Measurements from ENCODE around the gene LRG1. TPM values are rescaled to one million over a fixed set of nuclear protein-coding genes. Genes with fewer than 3 reads are reported as not detected.

Gene LRG1
- total and polyA plus RNA-seq, 2 of the 13 experiments (the other 11 are each of a cell fraction or from before 2014, with no cell fraction given) = 12.0 to 39.3 TPM

- H4K20me1 ChIP-seq (ENCODE audit: insufficient read depth, low read length) = no peaks in the 10 kb centered on the region
- peaks cover 3% of the 10 kb centered on the region; the same call in 1 of the 2 replicates for H3K4me1 ChIP-seq (ENCODE audit: insufficient read depth, low read length)
- no peak overlapping the region for H3K4me2 ChIP-seq (ENCODE audit: low read depth, low read length)
- no peaks in the 10 kb centered on the region for H3K79me2 ChIP-seq (ENCODE audit: insufficient read depth, low read length)
- no peak overlapping the region for H3K27ac ChIP-seq (ENCODE audit: extremely low read length, insufficient read depth, low read length)
- H2AFZ ChIP-seq (ENCODE audit: low read length) = no peak overlapping the region
- ATAC-seq (no peak), FAIRE-seq (no peak), DNase-seq (ENCODE audit: low spot score) (no peak)
- intact Hi-C loops (cut with micrococcal nuclease; ENCODE audit: unreplicated experiment) = no loop called here
- no peak for TF ChIP-seq MBNL3 (CRISPR knock-in tag; conservative IDR thresholded peaks at IDR 0.05)
- no peak for TF ChIP-seq NFIC (IDR thresholded peaks at IDR 0.05; ENCODE audit: low read length)
- 93% methylated on average over 15 of the region's 17 CpGs for WGBS (ENCODE audit: low lambda C conversion rate)
- in situ Hi-C loops (cut with HindIII; ENCODE audit: extremely low pct_ligation_motif_present, low pct_unique_long_range_greater_than_20kb) = no loop called here
- H3K36me3 ChIP-seq (replicated peaks in 1 of 2; ENCODE audit: control insufficient read depth in 1 of 2, insufficient read depth in 2 of 2, low read length in 2 of 2) = no peaks in the 10 kb centered on the region
- H3K4me3 ChIP-seq (replicated peaks in 1 of 3; ENCODE audit: insufficient read depth in 1 of 3, low read depth in 2 of 3, low read length in 3 of 3) = no peak overlapping the region
- H3K27me3 ChIP-seq (ENCODE audit: control insufficient read depth in 1 of 2, insufficient read depth in 2 of 2, low read length in 2 of 2) = no peaks in the 10 kb centered on the region
- POLR2A ChIA-PET = no interaction called here
- no peak overlapping the region for H3K9ac ChIP-seq (ENCODE audit: insufficient read depth, low read depth, low read length)
- no TSS peak for BruUV-seq (replicated peaks)
- H3K9me3 ChIP-seq (ENCODE audit: low read length) = no peaks in the 10 kb centered on the region
- CTCF ChIA-PET (ENCODE audit: low intra/inter-chr PET ratio, low total read pairs) = no interaction called here
Measured at GRCh38 chr19:4512070-4512469, 27.8 kb downstream of the LRG1 start.

- no TSS peak for BruUV-seq (replicated peaks)
Measured at GRCh38 chr19:4511300-4512054, 28.4 kb downstream of the LRG1 start.

More at GRCh38 chr19:4511300-4512054, 28.4 kb downstream of the LRG1 start:
- Histone ChIP-seq H4K20me1 (ENCODE audit: insufficient read depth, low read length) (no peaks in the 10 kb centered on the region), H3K36me3 (replicated peaks in 1 of 2; ENCODE audit: control insufficient read depth in 1 of 2, insufficient read depth in 2 of 2, low read length in 2 of 2) (no peaks in the 10 kb centered on the region), H3K27me3 (ENCODE audit: control insufficient read depth in 1 of 2, insufficient read depth in 2 of 2, low read length in 2 of 2) (no peaks in the 10 kb centered on the region), H3K9me3 (ENCODE audit: low read length) (no peaks in the 10 kb centered on the region), H2AFZ (ENCODE audit: low read length) (no peak overlapping the region), H3K9ac (ENCODE audit: insufficient read depth, low read depth, low read length) (no peak overlapping the region), H3K4me2 (ENCODE audit: low read depth, low read length) (no peak overlapping the region), H3K79me2 (ENCODE audit: insufficient read depth, low read length) (no peaks in the 10 kb centered on the region), H3K4me3 (replicated peaks in 1 of 3; ENCODE audit: insufficient read depth in 1 of 3, low read depth in 2 of 3, low read length in 3 of 3) (no peak overlapping the region), H3K27ac (ENCODE audit: extremely low read length, insufficient read depth, low read length) (no peak overlapping the region), H3K4me1 (ENCODE audit: insufficient read depth, low read length) (no peaks in the 10 kb centered on the region)
- POLR2A ChIA-PET = no interaction called here
- no peak for DNase-seq (ENCODE audit: low spot score)
- intact Hi-C loops (cut with micrococcal nuclease; ENCODE audit: unreplicated experiment) (no loop called here), in situ Hi-C loops (cut with HindIII; ENCODE audit: extremely low pct_ligation_motif_present, low pct_unique_long_range_greater_than_20kb) (no loop called here)
- FAIRE-seq = no peak
- CTCF ChIA-PET (ENCODE audit: low intra/inter-chr PET ratio, low total read pairs) = no interaction called here
- 83% methylated on average over 23 of the region's 27 CpGs for WGBS (ENCODE audit: low lambda C conversion rate)
- no peak for TF ChIP-seq NCOA1 (CRISPR knock-in tag; IDR thresholded peaks at IDR 0.05)
- no peak for TF ChIP-seq SMARCE1 (IDR thresholded peaks at IDR 0.05; ENCODE audit: borderline replicate concordance)
- TF ChIP-seq HOXA7 (CRISPR knock-in tag; IDR thresholded peaks at IDR 0.05) = no peak
- ATAC-seq = no peak; the same call in 2 of the 3 replicates
